Measurements from ENCODE around the gene SCGB3A1. TPM values are rescaled to one million over a fixed set of nuclear protein-coding genes. Genes with fewer than 3 reads are reported as not detected.

The SCGB3A1 gene
- total RNA-seq, 4 donors from 2014 or later = not detected

- in situ Hi-C loops (cut with MboI; ENCODE audit: low sequenced_read_pairs in 4 of 4) (no loop called here), intact Hi-C loops (cut with DNase I; ENCODE audit: low total_unique reads) (no loop called here)
Observed at GRCh38 chr5:180583738-180584137, 7.6 kb downstream of the SCGB3A1 start.

GRCh38 chr5:180580681-180581080, 10.6 kb downstream of the SCGB3A1 start:
- no peak for TF ChIP-seq CTCF (IDR thresholded peaks at IDR 0.05 in 4 of 5, conservative IDR thresholded peaks at IDR 0.05 in 1 of 5)
- TF ChIP-seq POLR2A (IDR thresholded peaks at IDR 0.05) = no peak
- H3K27me3 ChIP-seq = no peaks in the 10 kb centered on the region
- H3K36me3 ChIP-seq = peaks cover 0 to 19% of the 10 kb centered on the region in 2 donors
- intact Hi-C loops (cut with DNase I; ENCODE audit: low total_unique reads) (no loop called here), in situ Hi-C loops (cut with MboI; ENCODE audit: low sequenced_read_pairs in 4 of 4) (no loop called here)
- no peaks in the 10 kb centered on the region for H3K4me1 ChIP-seq
- DNase-seq (no peak), ATAC-seq (no peak)
- no peaks in the 10 kb centered on the region for H3K9me3 ChIP-seq
- no peak overlapping the region for H3K4me3 ChIP-seq
- H3K27ac ChIP-seq = no peak overlapping the region

More at GRCh38 chr5:180583738-180584137, 7.6 kb downstream of the SCGB3A1 start:
- H3K36me3 ChIP-seq = no peaks in the 10 kb centered on the region
- no peak for TF ChIP-seq CTCF (IDR thresholded peaks at IDR 0.05 in 4 of 5, conservative IDR thresholded peaks at IDR 0.05 in 1 of 5)
- no peak for TF ChIP-seq POLR2A (IDR thresholded peaks at IDR 0.05)
- ATAC-seq (no peak), DNase-seq (no peak)
- H3K4me3 ChIP-seq = no peak overlapping the region
- no peaks in the 10 kb centered on the region for H3K9me3 ChIP-seq
- H3K4me1 ChIP-seq = no peaks in the 10 kb centered on the region
- no peaks in the 10 kb centered on the region for H3K27me3 ChIP-seq
- no peak overlapping the region for H3K27ac ChIP-seq

GRCh38 chr5:180575571-180575970, 15.7 kb downstream of the SCGB3A1 start:
- intact Hi-C loops (cut with DNase I; ENCODE audit: low total_unique reads) (no loop called here), in situ Hi-C loops (cut with MboI; ENCODE audit: low sequenced_read_pairs in 4 of 4) (no loop called here)
- H3K9me3 ChIP-seq = no peaks in the 10 kb centered on the region
- peaks cover 0 to 50% of the 10 kb centered on the region in 2 donors for H3K36me3 ChIP-seq
- TF ChIP-seq CTCF (IDR thresholded peaks at IDR 0.05 in 4 of 5, conservative IDR thresholded peaks at IDR 0.05 in 1 of 5) (no peak), POLR2A (IDR thresholded peaks at IDR 0.05) (no peak)
- DNase-seq = no peak
- no peak overlapping the region for H3K27ac ChIP-seq
- no peak for ATAC-seq
- H3K4me3 ChIP-seq = no peak overlapping the region
- H3K4me1 ChIP-seq = no peaks in the 10 kb centered on the region
- no peaks in the 10 kb centered on the region for H3K27me3 ChIP-seq

- Histone ChIP-seq H3K4me1 (no peaks in the 10 kb centered on the region), H3K36me3 (peaks cover 0 to 57% of the 10 kb centered on the region in 2 donors), H3K27me3 (no peaks in the 10 kb centered on the region), H3K27ac (no peak overlapping the region), H3K4me3 (no peak overlapping the region), H3K9me3 (no peaks in the 10 kb centered on the region)
- DNase-seq = no peak
- ATAC-seq = no peak
- in situ Hi-C loops (cut with MboI; ENCODE audit: low sequenced_read_pairs in 4 of 4) (no loop called here), intact Hi-C loops (cut with DNase I; ENCODE audit: low total_unique reads) (no loop called here)
- TF ChIP-seq CTCF (IDR thresholded peaks at IDR 0.05 in 4 of 5, conservative IDR thresholded peaks at IDR 0.05 in 1 of 5) (no peak), POLR2A (IDR thresholded peaks at IDR 0.05) (no peak)
Observed at GRCh38 chr5:180568914-180569313, 22.4 kb downstream of the SCGB3A1 start.

GRCh38 chr5:180563994-180564393, 27.3 kb downstream of the SCGB3A1 start:
- peaks cover 0 to 29% of the 10 kb centered on the region in 2 donors for H3K36me3 ChIP-seq
- no peak for TF ChIP-seq CTCF (IDR thresholded peaks at IDR 0.05 in 4 of 5, conservative IDR thresholded peaks at IDR 0.05 in 1 of 5)
- TF ChIP-seq POLR2A (IDR thresholded peaks at IDR 0.05) = no peak

More at GRCh38 chr5:180563994-180564393, 27.3 kb downstream of the SCGB3A1 start:
- H3K4me3 ChIP-seq = no peak overlapping the region
- H3K27me3 ChIP-seq = no peaks in the 10 kb centered on the region
- in situ Hi-C loops (cut with MboI; ENCODE audit: low sequenced_read_pairs in 4 of 4) (no loop called here), intact Hi-C loops (cut with DNase I; ENCODE audit: low total_unique reads) (no loop called here)
- H3K9me3 ChIP-seq = no peaks in the 10 kb centered on the region
- DNase-seq = no peak
- ATAC-seq = no peak
- H3K4me1 ChIP-seq = no peaks in the 10 kb centered on the region
- no peak overlapping the region for H3K27ac ChIP-seq
